HG03469 (cell line): ENCODE data around the gene NHS.

ENCODE experiments used
- ATAC-seq: cut with Tn5 transposase; IDR thresholded peaks from one replicate; pipeline ENCODE4 v1.9.1; 2021; ENCODE audit warnings: mild to moderate bottlenecking, moderate library complexity, moderate number of reproducible peaks; ENCODE audit not compliant: unreplicated experiment

The NHS gene

DNA sequence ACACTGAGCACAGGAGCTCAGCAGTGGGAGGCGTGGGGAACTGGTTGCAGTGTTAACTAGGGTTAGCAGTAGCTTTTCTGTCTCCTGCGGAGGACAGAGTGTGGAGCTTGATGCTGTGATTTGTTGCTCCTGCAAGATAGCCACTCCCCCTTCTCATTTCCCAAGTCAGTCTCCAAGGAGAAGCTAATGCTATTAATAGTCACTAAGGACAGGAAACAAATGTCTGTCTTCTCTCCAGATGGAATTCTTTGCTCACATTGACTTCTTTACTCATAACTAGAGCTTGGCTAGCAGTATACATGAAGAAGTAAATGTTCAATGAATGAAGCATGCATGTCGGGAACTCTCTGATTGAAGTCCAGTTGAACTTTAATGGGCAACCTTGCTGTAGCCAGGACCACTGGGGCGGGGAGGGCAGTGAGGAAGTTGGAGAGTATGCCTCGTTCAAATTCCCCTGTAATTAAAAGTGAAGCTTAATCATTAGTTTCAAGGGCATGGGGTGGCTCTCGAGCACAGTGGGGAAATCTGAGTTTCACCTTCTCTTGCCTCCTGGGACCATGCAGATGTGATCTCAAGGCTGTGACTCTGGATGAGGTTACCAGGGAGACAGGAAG, 205.6 kb downstream of the NHS start:
- ATAC-seq = no peak

DNA sequence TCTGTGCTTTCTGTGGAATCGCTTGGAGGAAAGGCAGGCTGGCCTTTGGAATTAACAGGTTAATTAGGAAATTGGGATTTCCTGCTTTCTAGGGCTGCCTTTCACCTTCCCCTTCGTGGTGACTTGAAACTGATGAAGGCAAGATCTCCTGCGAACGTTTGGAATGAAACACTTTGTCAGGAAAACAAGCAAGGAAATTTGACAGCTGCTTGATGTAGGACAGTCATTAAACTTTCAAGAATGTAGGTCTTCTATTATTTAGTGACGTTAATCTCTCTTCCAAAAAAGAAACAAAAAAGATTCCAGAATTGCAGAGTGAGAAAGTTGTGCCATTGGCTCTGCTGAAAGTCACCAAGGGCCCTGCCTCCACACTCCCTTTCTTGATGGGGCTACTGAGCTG, 206.6 kb downstream of the NHS start:
- ATAC-seq = no peak

GRCh38 chrX:17584248-17584681, 209.3 kb downstream of the NHS start:
- no peak for ATAC-seq

DNA sequence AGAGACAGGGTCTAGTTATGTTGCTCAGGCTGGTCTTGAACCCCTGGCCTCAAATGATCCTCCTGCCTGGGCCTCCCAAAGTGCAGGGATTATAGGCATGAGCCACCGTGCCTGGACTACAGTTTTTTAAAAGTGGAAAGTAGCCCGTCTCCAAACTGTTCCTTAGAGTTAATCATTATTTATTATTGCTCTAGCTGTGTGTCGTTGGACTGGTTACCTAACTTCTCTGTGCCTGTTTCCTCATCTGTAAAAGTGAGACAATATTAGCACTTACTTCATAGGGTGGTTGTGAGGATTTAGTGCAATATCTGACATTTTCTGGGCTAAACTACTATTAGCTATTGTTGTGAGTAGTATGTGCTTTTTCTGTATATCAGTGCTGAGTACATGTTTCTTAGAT, 210.0 kb downstream of the NHS start:
- no peak for ATAC-seq

DNA sequence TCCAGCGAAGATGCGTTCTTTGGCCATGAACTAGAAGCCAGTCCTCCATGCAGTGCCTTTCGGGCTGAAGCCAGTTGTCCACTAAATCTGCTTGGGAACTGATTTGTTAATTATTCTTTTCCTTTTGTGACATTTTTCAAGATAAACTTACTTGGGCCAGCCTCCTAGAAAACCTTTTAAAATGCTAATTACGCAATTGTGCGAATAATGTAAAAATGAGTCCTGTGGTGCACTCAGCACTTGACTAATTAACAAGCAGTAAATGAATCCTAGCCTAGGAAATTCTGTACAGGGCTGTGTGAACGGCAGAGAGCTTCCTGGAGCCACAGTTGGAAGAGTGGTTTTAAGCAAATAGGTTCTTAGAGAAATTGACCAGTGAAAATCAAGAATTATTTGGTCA, 212.4 kb downstream of the NHS start:
- ATAC-seq = no peak

DNA sequence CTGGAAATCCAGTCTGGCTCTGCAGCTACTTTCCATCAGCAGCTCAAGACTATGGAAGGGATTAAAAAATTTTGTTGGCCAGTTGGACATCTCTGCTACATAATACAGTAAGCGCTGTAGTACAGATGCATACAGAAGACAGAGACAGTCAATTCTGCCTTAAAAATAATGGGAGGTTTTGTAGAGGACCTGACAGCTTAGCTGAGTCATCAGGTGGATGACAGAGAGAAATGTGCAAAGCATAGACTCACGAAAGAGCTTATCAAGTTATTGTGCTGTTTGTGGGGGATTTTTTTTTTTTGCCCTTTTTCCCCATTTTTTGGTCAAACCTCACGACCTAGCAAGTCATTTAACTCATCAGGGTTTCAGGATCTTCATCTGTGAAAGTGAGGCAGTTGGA, 213.3 kb downstream of the NHS start:
- no peak for ATAC-seq

DNA sequence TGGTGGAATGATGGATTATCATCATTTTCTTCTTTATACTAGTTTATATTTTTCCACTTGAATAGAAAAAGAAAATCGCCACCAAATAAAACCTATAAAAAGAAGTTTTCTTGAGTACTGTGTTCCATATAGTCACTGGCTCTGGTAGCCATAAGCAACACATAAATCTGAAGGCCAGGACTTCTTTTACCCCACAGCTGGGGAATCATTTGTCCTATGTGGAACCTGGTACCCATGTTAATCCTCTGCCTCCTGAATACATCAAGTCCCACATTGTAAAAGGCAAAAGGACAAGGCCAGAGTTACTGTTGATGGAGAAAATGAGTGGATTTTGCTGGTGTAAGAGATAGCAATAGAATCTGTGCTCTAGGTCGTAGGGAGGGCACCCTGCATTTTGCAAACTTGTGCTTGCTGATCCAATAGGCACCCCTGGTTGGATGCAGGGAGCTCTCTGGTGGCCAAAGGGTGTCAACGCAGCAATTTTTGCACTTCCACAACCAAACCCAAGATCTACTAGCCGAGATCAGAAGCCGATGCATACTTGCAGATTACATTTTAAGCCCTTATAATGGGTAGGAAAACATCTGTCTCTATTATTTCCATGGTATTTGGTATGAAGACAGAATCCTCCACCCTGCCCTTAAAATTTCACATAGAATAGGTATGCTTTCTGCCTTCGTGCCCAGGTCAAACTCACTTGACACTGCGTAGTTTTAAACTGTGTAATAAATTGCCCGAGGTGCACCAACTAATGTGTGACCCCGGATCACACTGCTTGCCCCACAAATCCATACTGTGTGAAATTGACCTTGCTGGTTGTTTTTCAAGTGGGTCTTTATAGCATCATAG, 216.1 kb downstream of the NHS start:
- no peak for ATAC-seq

DNA sequence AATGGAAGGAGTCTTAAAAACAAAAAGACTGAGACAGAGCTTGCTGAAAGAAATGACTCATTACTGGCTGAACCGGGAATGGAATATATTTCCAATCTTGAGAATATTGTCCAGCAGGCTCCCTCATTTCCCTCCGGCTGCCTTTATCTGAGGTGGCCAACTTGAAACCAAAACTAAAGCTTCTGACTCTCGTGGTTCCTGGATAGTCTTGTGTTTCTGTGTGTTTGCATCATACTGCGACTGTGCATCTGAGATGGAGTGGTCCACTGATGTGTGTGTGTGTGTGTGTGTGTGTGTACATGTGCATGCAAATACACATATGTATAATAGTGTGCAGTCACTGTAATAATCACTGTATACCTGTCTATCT, 216.7 kb downstream of the NHS start:
- ATAC-seq = no peak

GRCh38 chrX:17592117-17592516, 217.1 kb downstream of the NHS start:
- no peak for ATAC-seq

DNA sequence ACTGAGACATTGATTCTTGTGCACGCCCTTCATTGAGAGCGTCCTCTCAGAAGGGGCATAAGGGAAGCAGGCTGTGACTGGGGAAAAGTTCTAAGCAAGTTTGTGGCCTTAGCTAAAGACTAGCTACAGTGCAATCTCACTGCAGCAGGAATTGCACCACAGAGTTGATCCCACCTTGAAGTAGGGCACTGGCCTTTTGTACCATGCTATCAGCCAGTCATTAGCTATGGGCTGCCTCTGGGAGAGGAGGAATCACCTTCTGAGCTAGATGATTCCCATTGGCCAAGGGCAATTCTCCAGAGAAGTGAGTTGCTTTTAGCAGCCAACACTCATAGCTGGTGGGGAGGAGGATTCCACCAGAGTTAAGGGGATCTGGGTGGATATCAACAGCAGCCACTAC, 219.7 kb downstream of the NHS start:
- ATAC-seq = no peak

DNA sequence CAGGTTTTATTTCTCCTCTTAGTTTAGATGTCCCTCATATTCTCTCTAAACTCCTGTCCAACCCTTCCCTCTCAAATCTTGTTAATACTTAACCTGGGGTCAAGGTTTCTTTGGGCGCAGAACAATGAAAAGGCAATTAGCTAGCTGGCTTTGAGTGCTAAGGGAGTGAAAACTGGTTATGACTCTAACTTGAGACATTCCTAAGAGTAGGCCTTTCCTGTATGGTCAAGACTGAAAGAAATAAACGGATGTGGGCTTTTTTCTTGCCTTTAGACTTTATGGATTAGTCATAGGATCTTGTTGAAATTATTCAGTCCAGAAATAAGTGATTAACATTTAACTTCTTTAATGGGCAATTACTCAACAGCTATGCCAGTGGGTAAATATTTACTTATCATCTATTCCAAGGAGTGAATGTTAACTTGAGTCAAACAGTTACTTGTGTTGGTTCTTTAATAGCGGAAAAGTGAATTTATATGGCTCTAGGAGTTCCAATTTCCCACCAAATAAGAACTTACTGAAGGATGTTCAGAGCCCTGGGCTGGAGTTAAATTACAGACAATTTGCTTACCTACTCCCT, 220.5 kb downstream of the NHS start:
- no peak for ATAC-seq

GRCh38 chrX:17596061-17596460, 221.1 kb downstream of the NHS start:
- no peak for ATAC-seq

DNA sequence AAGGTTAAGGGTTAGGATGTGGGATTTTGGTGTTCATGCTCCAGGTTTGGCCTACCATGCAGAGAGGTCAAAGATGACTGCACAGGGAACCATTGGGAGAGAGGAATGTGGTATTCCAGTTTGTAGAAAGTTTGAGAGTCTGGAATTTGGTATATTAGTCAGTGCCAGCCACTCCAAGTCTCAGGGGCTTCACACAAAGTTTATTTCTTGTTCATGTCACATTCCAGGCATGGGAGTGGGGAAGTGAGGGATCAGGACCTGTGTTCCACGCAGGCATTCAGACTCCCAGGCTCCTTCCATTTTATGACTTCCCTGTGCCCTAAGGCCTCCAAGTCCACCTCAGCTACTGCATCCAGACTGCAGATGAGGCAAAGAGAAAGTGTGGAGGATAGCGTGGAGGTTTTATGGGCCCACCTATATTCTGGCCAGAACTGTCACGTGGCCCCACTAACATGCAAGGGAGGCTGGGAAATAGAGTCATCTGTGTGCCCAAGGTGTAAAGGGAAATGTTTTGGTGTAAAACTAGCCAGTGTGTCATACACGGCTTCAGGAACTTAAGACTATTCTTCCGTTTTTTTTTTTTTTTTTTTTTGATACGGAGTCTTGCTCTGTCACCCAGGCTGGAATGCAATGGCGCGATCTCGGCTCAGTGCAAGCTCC, 221.7 kb downstream of the NHS start:
- no peak for ATAC-seq

- ATAC-seq = no peak
Measured at GRCh38 chrX:17597327-17597726, 222.3 kb downstream of the NHS start.

DNA sequence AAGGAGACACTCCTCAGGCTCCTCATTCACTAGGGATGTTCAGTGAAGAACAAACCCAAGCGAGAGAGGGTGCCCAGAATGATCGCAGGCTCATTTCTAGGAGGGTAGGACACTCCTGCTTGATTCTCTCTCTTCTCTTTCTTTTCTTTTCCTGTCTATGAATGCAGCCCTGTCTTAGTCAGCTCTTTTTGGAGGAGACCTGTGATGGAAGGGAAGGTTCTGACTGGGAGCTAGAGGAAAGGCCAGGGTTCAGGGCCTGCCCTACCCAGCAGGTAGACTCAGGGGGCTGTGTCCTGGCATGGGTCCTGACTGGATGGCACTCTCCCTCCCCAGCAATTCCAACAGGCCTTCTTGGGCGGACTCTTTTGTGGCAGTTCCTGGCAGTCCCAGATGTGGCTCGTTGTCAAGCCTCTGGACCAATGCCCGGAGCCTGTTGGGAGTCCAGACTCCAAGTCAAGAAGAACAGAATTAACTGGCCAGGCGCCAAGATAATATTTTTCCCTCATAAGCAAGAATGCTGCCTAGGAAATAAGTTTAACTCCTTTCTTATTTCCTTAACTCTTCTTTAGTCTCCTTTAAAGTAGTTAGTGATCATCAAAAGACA, 222.9 kb downstream of the NHS start:
- ATAC-seq = no peak

DNA sequence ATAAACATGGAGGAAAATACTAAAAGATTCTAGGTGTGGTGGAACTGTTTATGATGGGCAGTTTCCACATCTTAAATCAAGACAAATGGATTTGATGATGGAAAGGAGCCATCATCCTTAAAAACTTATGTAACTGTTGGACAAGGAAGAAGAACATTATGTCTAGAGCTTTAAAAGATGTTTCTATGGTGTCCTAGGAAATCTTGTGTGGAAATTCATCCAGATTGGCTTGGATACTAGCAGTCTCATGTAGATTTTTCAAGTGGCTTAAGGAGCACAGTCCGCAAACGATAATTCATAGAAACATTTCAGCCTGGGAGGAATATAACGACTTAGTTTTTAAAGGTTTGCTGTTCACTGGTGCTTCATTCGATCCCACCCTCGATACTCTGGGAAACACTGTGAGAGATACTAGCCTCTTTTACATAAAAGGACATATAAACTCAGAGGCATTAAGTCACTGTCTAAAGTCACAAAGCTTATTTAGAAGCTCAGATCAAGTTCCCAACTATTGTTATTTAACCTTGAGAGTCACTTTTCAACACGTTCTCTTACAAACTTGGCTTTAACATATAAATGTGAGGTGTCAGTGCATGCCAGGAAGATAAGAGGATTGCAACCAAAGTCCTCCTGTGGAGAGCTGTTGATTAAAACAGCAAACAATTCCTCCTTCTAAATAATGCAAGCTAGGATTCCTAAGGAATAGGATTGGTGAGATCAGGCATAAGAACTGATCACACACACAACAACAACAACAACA, 226.6 kb downstream of the NHS start:
- ATAC-seq = no peak

- ATAC-seq = no peak
Measured at GRCh38 chrX:17602245-17602644, 227.2 kb downstream of the NHS start.

DNA sequence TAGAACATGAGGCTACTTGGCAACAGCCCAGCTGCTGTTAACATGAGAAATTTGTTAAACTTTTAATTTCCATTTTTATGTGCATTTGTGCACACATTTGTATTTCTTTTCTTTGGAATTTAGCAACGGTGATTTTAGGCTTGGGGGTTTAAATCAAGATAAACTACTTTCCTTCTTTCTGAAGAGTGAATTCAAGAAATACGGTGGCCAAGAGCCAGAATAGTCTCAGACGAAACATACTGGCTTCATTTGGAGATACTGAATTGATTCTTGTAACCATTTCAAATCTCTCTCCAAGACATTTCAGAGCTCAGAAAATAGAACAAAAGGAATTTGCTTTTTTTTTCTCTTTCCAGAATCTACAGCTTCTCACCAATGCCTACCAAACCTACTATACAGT, 228.2 kb downstream of the NHS start:
- ATAC-seq = no peak

DNA sequence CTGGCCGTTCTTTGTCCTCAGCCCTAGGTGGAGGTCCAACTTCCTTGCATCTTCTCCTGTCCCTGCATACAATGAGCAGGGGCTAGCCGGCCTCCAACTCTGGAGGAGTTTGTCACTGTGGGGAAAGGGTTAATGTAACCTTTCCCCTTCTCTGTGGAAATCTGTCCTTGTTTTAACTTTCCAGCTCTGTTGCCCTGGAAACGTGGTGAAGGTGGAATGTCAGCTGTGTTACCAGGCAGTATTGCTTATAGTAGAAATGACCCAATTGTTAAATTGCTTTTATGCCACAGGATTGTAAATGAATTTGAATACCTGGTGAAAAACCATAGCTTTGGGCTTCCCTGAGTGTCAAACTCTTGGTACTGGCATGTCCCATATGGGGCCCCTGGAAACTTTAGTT, 230.7 kb downstream of the NHS start:
- no peak for ATAC-seq

DNA sequence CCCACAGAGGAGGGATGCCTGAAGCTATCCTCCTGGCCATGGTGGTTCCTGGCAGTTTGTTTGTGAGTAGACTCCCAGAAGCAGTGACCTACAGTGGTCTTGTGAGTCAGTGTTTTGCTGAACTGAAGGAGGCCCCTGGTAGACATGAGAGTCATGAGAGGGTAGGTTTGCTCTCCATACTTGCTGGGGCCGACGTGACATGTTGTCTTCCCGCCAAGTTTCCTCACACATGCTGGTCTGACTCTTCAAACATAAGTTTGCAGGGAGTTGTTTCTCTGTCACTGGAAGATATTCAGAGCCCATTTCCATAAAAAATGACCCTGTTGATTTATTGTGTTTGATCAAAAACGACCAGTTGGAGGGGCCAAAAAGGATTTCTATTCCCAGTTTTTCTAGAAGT, 231.2 kb downstream of the NHS start:
- ATAC-seq = no peak

DNA sequence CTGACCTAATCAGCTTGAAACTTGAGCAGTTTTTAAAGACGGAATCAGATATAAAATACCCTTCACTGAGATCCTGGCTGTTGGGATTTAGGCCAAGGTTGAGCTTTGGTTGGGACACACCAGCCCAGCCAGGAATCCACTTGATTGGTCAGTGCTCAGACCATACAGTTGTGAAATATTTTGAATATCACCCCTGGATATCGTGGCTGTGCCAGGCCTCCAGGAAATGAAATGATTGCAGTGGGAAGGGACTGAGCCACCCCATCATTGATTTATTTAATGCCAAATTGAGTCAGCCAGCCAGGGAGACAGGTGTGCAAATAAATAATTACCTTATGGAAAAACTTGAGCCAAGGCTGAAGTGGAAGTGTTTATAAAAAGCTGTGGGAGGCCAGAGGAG, 233.9 kb downstream of the NHS start:
- no peak for ATAC-seq
